Stimulated activated CD8-positive, alpha-beta memory T cell treated with anti-CD3 and anti-CD28 coated beads, Interleukin-4, amount 100 ng/mL, for 4 hours (primary cell): ENCODE data around the gene SMARCAD1.
"Not testable (repeated sequence)": the region's sequence is repeated elsewhere in the genome, so short reads cannot be mapped to it uniquely, and the experiment has no call there.

Source experiments
- DNase-seq, 2 donors: peaks; one replicate each; pipeline ENCODE4 v3.0.0-alpha.2; 2020; ENCODE audit warnings: low read depth in 2 of 2, low spot score in 1 of 2

SMARCAD1 gene

DNA sequence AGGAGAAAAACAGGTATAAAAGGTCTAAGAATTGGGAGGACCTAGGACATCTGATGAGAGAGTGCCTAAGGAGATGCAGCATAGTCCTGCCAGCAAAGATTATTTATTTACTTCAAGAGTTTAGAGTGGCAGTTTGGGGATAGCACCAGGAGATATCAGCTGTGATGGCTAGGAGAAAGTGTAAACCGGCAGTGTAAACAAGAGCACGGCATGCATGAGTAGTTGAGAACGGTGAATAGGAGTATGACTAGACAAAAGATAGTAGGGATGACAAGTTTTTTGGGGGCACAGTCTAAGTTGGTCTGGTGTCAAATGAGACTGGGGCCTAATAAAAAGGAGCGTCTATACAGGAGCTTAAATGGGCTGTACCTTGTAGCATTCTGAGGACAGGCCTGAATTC is 86.3 kb downstream of the SMARCAD1 start:
- DNase-seq, result not testable (repeated sequence)

DNA sequence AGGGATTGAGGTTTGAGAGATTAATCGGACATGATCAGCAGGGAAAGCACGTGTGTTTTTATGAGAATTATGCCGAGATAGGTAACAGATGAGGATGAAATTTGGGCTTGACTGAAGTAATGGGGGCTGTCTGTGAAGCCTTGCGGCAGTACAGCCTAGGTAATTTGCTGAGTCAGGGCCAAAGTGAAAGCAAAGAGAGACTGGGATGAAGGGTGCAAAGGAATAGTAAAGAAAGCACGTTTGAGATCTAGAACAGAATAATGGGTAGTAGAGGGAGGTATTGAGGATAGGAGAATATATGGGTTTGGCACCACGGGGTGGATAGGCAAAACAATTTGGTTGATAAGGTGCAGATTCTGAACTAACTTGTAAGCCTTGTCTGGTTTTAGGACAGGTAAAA is 87.8 kb downstream of the SMARCAD1 start:
- not testable (repeated sequence) for DNase-seq

DNA sequence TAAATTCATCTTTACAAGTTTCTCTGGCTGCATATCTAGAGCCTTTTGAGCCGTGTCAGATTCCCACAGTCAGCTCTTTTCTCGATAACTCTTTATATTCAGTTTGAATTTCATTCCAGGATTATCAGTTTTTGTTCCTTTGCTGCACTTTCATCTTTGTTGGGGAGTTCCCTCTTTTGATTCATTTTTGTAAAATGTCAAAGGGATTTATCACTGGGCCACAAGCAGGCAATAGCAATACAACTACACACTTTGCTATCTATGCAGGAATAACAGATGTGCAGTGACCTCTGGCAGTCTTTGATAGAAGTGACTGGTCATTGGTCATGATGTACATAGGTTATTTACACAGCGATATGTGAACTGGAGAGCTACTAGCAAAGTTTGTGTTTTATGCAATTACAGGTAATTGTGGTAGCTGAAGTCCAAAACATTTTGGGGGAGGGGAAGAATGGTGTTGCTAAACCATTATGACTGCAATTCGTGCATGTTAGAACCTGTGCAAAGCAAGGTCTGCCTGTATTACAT is 91.1 kb downstream of the SMARCAD1 start:
- DNase-seq, result no peak

DNA sequence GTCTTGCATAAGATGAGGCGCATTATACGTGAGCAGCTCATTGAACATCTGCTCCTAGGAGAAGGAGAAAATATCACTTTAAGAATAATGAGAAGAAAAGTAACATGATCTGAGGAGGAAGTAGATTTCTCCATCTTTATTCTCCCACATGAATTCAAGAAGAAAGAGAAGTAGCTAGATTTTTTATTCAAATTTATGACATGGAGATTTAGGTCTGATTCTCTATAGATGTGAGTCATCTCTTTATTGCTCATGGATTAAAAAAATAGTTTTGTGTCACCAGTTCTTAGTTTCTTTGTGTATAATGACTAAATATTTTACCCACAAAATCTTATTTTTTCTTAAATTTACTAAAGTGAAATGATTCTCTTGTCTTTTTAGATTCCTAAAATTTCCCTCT is 94.5 kb downstream of the SMARCAD1 start:
- no peak for DNase-seq

DNA sequence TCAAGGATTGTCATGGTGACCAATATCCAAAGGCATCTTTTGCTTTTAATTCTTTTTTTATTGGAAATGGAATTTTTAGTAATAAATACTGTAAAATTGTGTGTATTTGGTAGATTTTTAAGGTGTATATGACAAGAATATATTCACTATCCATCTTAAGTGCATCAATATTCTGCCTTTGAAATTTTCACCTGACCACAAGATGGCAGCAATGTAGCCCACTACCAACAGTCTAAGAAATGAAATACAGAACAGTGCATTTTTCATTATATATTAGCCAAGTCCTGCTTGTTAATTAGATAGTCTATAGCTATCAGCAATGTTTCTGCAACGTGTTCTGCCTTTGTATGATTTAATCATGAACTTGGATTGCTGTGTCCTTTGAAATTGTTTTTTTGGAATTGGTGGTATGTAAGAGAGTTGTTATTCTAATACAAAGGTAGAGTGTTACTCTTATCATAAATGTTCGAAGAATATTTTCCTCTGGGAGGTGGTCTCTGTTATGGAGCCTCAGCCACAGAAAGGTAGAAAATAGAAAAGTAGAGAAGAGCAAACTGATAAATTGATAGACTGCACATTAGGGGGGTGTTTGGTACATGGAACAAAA is 96.8 kb downstream of the SMARCAD1 start:
- DNase-seq, result no peak

DNA sequence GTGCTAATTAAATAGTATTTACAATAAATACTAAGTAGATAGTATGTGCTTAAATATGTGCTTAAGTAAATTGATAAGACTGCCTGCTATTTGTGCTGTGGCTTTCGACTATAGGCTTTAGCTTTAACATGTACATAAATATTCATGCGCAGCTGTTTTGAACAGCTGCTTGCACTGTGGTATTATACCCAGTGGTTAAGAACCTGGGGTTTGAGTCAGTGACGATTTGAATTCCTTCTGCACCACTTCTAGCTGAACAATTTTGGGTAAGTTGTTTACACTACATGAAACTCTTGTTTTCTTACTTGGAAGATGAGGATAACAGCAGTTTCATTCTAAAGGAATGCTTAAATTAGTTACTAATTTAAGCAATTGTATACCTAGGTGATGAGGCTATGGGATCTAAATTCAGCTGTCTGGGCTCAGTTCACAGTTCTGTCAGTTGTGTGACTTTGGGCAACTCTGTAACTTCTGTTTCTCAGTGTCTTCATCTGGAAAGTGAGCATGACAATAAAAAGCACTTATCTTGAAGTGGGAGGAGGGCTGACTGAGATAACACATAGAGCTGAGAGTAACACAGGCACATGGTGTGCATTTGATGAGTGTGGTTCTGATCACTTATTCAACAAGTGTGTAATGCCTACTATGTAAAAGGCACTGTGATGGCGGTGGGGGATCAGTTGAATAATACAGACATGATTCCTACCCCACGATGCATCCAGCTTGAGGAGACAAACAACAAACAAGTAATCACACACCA is 98.0 kb downstream of the SMARCAD1 start:
- no peak for DNase-seq

DNA sequence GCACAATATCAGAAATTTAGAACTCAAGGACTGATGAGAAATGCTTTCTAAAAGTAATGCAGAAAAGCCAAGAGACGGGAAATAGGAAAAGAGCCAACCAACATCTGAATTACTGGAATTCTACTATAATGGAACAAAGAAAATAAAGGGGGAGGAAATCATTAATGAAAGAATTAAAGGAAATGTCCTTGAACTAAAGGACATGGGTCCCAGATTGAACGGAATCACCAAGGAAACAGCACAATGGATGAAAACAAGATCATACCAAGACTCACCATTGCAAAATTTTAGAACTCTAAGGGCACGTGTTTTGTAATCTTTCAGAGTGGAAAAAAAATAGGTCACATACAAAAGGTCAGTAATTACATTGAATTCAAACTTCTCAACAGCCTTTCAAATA is 99.0 kb downstream of the SMARCAD1 start:
- no peak for DNase-seq

DNA sequence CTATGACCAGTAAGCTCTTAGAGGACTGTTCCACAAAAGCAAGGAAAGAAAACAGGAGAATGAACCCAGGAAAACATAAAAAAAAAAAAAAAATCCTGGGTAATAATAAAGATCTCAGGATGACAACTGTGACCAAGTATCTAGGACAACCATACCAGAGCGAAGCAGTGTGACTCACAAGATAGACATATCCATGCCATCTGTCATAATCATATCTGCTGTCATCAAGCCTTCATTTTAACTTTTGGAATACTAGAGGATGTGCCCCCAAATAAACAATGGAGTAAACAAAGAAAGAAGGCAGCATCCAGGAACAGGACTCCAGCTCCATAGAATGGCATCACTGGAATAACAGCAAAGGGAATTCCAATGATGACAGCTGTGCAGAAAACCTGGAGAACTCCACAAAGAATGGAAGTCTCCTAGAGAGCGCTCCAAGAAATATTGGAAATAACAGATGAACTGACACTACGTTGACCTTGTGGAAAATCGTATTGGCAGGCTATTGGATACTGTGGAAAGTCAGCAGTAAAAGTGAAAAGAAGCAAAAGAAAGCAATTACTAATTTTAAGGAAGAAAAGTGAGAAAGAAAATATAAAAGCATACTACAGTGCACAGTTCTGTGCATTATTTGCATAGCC is 99.7 kb downstream of the SMARCAD1 start:
- DNase-seq, result no peak

DNA sequence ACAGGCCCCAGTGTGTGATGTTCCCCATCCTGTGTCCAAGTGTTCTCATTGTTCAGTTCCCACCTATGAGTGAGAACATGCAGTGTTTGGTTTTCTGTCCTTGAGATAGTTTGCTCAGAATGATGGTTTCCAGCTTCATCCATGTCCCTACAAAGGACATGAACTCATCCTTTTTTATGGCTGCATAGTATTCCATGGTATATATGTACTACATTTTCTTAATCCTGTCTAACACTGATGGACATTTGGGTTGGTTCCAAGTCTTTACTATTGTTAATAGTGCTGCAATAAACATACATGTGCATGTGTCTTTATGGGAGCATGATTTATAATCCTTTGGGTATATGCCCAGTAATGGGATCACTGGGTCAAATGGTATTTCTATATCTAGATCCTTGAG is 112.3 kb downstream of the SMARCAD1 start:
- not testable (repeated sequence) for DNase-seq

DNA sequence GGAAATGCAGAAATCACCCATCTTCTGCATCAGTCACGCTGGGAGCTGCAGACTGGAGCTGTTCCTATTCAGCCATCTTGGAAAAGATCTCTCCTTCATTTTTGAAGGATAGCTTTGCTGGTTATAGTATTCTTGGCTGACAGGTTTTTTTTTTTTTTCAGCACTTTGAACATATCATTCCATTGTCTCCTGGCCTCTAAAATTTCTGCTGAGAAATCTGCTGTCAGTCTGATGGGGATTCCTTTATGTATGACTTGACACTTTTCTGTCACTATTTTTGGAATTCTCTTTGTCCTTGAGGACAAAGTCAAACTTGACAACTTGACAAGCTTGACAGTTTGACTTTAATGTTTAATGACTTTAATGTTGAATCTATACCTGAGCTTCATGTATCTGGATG is 118.2 kb downstream of the SMARCAD1 start:
- DNase-seq, result no peak

DNA sequence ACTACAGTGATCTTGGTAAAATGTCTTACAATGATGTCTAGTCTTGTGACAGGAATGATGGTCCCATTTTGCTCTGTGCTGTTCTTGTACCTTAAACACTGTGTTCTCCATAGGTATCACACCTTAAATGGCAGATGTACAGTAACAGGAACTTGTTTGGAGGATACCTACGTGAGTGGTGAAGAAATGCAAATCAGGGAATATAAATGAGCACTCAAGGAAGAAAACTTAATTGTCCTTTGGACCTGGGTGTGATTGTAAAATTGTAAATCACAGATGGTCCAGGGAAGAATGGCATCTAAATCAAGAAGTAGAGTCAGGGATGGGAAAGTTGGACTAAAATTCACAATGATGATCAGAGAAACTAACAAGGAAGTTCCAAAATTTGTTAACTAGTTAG is 122.3 kb downstream of the SMARCAD1 start:
- DNase-seq, result no peak

DNA sequence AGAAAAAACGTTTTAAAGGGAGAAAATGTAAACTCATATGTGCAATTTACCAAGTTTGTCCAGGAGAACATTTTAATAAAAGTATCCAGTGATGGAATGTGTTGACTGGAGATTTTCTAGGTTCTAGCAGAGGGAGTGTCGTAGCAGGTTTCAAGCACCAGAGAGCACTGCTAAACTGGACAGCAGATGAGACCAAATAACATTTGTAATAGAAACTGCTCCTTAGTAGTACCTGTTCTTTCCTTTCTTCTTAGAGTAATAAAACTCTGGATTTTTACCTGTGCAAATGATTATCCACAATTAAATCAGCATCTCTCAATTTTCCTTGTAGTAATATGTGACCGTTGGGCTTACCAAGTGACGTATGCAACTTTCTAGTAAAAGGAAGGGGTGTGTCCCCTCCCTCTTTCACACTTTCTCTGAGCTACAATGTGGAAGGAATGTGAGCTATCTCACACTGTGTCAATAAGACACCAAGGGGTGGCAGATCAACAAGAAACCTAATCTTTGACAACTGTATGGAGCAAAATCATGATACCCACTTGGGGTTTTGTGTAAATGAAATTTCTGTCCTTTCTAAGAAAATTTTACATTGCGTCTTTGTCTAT is 125.4 kb downstream of the SMARCAD1 start:
- no peak for DNase-seq

DNA sequence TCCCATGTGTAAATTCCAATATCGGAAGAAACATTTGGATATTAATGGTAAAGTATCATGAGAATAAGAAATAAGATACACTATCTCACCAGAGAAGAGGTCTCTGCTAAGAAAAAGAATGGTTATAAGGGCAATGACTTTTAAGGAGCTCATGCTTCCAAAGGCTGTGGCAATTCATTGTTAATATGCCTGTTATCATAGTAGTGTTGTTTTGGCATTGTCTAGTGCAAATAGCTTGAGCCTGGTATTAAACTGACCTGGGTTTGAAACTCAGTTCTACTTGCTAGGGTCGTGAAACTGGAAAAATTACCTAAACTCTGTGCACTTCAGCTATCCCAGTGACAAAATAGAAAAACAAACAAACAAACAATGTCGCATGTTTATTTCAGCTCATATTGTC is 126.2 kb downstream of the SMARCAD1 start:
- no peak for DNase-seq

DNA sequence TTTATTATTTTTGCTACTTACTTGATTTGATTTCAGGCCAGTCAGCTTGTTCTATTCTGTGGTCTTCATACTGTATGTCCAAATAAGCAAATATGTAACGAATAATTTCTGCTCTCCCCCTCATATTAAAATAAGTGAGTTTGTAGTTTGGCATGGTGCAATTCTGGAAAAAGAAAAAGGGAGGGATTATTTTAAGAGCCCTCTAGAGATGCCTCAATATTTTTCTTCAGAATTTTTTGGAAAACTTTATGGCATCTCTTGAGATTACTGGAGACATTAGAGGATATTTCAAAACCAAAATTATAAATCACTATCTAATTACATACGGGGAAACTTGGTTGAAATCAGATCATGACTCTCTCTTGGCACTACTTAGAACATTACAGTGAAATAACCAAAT is 126.8 kb downstream of the SMARCAD1 start:
- DNase-seq, result no peak

DNA sequence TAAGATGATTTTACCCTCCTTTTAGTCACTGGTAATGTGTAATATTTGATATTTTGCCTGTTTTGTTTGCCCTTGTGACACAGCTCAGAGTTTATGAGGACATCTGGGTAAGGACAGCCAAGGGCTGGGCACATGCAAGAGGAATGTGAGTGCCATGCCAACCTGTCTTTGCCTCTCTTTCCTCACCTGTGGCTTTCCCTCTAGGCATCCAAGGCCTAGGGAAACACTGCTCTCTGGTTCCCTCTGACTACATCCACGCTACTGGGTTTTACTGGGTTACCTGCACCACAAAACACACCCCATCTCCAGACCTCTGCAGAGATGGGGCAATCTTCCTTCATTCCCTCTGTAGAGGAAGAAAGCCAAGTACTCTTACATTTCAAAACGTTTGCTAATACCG is 127.3 kb downstream of the SMARCAD1 start:
- DNase-seq, result no peak

DNA sequence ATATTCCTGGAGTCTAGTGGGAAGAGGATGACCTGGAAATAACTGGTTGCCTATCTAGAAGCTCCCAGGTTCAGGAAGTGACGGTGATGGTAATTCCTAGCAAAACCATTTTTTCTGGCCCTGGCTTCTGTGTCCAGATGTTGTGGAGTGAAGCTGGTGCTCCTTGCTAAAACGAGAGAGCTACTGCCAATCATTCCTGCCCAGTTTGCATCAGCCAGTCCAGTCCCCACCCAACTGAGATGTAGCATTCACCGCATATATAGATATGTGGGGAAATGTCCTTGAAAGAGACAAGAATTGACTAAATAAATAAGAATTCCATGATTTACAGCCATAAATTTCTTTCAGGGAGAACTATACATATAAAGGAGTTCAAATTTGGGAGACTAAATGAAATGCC is 128.6 kb downstream of the SMARCAD1 start:
- DNase-seq, result no peak

DNA sequence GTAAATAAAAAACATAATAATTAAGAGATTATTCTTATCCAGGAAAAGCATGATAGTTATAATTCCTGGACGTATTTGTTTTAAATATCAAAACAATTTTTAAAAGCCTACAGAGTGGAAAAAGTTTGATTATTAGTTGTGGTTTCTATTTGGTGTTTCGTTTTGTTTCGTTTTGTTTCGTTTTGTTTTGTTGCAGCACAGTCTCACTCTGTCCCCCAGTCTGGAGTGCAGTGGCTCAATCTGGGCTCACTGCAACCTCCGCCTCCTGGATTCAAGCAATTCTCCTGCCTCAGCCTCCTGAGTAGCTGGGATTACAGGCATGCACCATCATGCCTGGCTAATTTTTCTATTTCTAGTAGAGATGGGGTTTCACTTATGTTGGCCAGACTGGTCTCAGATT is 129.1 kb downstream of the SMARCAD1 start:
- DNase-seq, result not testable (repeated sequence)

DNA sequence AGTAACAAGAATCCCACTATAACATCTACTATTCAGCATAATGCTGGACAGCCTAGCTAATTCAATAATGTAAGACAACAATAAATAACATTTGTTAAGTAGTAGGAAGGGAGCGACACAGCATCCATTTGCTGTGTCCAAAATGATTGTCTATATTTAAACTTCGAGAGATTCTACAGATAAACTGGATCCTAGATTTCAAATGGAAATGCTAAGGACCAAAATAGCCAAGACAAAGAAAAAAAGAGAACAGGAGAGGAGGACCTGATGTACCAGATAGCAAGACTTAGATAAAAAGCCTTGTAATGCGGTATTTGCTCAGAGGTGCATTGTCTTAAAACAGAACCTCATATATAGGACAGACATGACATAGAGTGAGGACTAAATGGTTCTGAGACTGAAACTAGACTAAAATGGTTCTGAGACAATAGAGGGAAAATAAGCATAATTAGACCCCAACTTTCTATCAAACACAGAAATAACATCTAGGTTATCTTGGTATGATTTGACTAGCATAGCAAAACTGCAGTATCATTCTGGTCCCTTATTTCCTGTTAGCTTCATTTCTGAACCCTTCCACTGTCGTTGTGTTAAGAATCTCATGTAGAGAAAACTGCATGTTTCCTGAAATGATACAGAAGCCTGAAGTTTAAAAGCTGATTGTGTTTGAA is 131.2 kb downstream of the SMARCAD1 start:
- DNase-seq, result no peak

DNA sequence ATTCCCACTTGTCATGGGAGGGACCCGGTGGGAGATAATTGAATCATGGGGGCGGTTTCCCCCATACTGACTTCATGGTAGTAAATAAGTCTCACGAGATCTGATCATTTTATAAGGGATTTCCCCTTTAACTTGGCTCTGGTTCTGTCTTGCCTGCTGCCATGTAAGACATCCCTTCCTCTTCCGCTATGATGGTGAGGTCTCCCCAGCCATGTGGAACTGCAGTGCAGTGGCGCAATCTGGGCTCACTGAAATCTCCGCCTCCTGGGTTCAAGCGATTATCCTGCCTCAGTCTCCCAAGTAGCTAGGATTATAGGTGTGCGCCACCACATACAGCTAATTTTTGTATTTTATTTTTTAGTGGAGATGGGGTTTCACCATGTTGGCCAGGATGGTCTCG is 132.1 kb downstream of the SMARCAD1 start:
- no peak for DNase-seq
